Retina (tissue), 1 donor: ENCODE measurements around the gene TXLNG.
"Not testable (repeated sequence)": the region's sequence is repeated elsewhere in the genome, so short reads cannot be mapped to it uniquely, and the experiment has no call there.

Source experiments
- DNase-seq: peaks from one replicate; pipeline ENCODE4 v3.0.0-alpha.2; 2016

Gene TXLNG

GRCh38 chrX:16786139-16786790 lies at the start of gene TXLNG:
TXLNG (plus strand) TSS chrX:16786466; CDS start chrX:16786488, 22 bp downstream.
- peak; percentile 97 for DNase-seq

DNA sequence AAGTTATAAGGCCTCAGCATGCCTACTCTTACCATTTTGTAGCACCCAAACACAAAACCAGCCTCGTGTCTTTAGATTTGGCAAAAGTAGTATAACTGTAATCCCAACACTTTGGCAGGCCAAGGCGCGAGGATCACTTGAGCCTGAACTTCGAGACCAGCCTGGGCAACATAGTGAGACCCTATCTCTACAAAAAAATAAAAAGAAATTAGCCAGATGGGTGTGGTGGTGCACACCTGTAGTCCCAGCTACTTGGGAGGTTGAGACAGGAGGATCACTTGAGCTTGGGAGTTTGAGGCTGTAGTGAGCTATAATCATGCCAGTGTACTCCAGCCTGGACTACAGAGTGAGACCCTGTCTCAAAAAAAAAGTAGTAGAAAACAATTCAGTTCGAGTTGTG lies 49.2 kb upstream of the TXLNG start:
- no peak for DNase-seq

DNA sequence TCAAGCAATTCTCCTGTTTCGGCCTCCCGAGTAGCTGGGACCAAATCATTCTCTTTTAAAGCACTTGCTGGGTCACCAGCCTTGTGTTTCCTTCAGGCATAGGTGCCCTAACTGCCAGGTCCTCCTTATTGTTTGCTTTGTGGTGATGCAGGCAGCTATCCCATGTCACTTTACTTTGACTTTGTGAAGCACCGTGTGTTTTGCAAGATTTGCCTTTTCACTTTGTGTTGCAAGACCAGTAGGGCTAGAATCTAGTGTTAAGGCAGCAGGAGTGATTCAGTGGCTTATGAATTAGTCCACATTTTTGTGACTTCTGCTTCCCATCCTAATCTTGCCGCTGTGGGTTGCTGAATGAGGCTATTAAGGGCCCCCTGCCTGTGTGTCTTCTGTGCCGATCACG lies 46.7 kb upstream of the TXLNG start:
- DNase-seq: peak; percentile 15

GRCh38 chrX:16743604-16744325 lies 42.5 kb upstream of the TXLNG start:
- DNase-seq: no peak

DNA sequence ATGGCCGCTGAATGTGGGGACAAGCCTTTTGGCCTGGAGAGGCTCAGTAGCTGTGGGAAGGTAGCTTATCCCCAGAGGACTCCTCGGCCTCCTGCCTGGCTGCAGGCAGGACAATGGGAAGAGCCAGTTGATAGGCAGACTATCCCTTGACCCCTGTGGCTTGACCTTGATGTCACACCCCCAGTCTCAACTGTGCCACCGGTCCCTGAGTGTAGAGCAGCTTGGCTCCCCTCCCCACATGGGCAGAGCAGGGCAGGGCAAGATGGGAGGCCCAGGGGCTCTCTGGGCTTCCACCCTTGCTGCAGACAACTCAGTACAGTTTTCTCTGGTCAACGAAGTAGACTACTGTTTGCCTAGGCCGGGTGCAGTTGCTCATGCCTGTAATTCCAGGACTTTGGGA lies 41.2 kb upstream of the TXLNG start:
- no peak for DNase-seq

- peak; percentile 76 for DNase-seq
Observed at GRCh38 chrX:16745659-16746058, 40.6 kb upstream of the TXLNG start.

GRCh38 chrX:16748425-16748824 lies 37.8 kb upstream of the TXLNG start:
- no peak for DNase-seq

- DNase-seq: no peak
Observed at GRCh38 chrX:16750136-16750535, 36.1 kb upstream of the TXLNG start.

- DNase-seq: no peak
Observed at GRCh38 chrX:16754019-16754418, 32.2 kb upstream of the TXLNG start.

- DNase-seq: no peak
Observed at GRCh38 chrX:16756724-16757123, 29.5 kb upstream of the TXLNG start.

- DNase-seq: not testable (repeated sequence)
Observed at GRCh38 chrX:16761500-16761899, 24.8 kb upstream of the TXLNG start.

GRCh38 chrX:16762579-16762978 lies 23.7 kb upstream of the TXLNG start:
- no peak for DNase-seq

DNA sequence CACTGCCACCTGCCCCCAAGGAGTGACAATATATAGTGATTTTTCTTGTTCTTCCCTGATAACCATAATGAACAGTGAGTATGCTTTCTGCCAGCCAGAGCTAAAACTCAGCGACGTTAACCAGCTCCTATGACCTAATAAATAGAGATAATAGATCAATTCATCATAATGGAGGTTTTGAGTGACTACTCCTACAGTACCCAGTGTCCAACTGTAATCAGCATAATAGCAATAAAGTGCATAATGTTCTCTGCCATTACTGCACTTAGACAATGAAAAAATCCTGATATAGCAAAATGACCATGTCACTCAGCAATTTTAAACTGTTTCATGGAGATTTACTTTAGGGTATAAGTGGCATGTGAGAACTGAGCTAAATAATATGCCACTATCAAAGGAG lies 20.7 kb upstream of the TXLNG start:
- no peak for DNase-seq

GRCh38 chrX:16770970-16771482 lies 15.2 kb upstream of the TXLNG start:
- no peak for DNase-seq

DNA sequence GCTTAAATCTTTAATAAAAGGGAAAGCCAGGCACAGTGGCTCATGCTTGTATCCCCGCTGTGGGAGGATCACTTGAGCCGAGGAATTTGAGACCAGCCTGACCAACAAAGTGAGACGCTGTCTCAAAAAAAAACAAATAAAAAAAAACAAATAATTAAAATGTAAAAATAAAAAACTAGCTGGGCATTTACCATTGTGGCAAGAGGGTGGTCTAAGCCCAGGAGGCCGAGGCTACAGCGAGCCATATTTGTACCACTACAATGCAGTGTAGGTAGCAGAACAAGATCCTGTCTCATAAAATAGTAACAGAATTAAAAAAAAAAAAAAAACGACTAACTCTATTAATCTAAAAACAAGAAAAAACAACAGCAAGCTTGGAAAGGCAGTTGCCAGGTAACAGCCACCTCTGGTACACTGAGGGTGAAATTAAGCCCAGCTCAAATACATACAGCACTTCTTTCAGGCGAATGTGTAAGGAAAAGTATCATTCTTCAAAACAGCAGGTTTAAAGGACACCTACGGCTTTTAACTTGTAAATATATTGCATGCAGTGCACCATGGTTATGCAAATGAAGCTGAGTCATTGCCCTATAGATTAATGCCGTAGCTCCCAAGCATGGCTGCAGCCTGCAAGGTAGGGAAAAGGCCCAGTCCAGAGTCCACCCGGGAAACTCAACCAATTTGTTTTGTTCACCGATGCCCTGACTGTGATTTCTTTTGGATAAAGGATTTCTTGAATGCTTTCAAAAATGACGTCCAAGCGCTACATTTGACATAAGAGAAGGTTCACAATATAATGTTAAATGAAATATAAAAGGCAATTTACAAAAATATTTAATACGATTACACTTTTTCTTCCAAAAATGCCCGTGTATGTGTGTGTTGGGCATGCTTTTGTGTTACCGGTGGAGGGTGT lies 14.5 kb upstream of the TXLNG start:
- peak; percentile 21 for DNase-seq

DNA sequence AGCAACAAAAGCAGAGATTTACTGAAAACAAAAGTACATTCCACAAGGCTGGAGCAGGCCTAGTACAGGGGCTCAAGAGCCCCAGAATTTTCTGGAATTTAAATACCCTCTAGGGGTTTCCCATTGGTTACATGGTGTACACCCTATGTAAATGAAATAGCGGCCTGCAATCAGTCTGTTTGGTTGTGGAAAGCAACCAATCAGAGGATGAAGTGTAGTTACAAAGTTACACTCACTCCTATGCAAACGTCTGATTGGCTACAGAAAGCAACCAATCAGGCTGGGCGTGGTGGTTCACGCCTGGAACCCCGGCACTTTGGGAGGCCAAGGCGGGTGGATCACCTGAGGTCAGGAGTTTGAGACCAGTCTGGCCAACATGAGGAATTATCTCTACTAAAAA lies 13.8 kb upstream of the TXLNG start:
- DNase-seq: no peak

GRCh38 chrX:16774746-16775145 lies 11.5 kb upstream of the TXLNG start:
- DNase-seq: no peak

DNA sequence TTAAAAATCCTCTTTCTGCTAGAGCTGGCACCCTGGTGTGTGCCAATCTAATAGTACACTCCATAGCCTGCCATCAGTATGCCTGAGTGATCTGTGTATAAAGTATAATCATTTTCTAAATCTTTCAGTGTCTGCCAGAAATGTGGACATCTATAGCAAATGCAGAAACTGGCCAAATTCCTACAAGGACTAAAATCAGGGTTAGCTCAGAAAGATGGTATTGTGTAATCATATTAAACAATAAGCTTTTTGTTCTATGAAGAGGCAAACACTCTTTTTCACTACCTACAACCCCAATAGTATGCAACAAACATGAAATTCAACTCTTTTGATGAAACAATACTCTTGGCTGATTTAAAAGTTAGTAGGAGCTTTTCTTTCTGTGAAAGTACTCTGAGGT lies 7.7 kb upstream of the TXLNG start:
- no peak for DNase-seq

DNA sequence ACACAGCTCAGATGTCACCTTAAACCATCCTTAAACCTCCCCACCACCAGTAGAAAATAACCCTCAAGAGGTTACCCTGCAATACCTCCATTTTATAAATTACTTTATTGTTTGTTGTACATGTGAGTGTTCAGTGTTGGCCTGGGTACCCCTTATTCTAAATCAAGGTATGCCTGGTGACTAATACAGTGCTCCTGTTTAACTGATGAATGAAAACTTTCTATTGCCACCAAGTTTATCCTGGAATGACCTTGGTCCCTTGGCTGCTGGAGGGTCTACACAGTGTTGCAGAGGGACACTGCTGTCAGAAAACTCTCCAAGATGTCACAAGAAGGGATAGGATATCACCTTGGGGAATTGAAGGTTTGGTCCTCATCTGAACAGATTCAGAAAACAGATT lies 7.3 kb upstream of the TXLNG start:
- DNase-seq: no peak

- not testable (repeated sequence) for DNase-seq
Observed at GRCh38 chrX:16779815-16780214, 6.5 kb upstream of the TXLNG start.

GRCh38 chrX:16783452-16783851 lies 2.8 kb upstream of the TXLNG start:
- no peak for DNase-seq

GRCh38 chrX:16784440-16784839 lies 1.8 kb upstream of the TXLNG start:
- DNase-seq: not testable (repeated sequence)
